Fibroblast of skin of back (primary cell): ENCODE data around the gene UMAD1.
"Not testable (repeated sequence)": the region's sequence is repeated elsewhere in the genome, so short reads cannot be mapped to it uniquely, and the experiment has no call there.

Experiments
- DNase-seq: peaks from one replicate; pipeline ENCODE4 v3.0.0-alpha.2; 2013

The UMAD1 gene

GRCh38 chr7:7804822-7805221 lies 164.3 kb downstream of the UMAD1 start:
- not testable (repeated sequence) for DNase-seq

GRCh38 chr7:7805511-7806153 lies 165.1 kb downstream of the UMAD1 start:
- no peak for DNase-seq

DNA sequence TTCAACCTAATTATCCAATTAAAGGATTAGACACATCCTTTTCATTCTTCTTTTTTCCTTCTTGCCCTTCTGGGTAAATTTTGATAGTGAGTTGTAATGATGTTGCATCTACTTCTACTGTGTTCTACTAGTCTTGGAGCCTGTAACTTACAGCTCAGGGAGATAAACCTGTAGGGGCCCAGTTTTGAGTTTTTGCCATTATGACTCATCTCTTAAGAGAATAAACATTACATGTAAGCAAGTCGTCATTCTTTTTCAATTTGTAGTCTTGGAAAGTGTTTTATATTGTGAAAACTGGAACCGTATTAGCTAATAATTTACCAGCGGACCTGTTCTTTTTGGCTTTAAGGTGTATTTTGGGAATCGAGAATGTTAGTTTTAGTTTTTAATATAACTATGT lies 167.6 kb downstream of the UMAD1 start:
- no peak for DNase-seq

DNA sequence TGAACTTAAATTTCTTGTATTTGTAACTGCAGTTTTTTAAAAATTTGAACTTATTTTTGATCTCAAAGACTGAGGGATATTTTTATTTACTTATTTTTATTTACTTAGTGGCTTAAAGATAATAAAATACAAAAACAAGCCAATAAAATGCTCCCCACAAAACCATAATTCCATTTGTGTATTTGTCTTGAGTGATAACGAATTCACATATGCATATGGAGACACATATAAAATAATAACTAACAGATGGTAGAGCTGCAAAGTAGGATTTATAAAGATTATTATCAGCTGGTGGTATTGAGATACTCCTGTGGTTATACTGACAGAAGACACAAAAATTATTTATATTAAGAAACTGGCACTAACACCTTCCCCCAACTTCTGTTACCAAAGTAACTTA lies 168.1 kb downstream of the UMAD1 start:
- no peak for DNase-seq

DNA sequence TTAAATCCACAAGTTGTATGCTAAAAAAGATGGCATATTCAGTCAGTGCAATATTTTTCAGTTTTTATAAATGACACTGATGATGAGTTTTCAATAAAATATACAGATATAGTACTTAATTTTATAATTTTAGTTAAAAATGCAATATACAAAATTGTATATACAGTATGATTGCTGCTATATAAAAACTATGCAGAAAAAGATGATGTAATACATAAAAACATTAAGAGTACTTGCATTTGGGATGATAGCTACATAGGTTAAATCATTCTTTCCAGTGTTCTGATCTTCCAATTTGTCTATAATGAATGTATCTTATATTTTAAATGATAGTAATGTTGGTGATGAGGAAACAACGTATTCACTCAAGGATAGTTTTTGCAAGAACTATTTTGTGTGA lies 169.8 kb downstream of the UMAD1 start:
- DNase-seq, result no peak

DNA sequence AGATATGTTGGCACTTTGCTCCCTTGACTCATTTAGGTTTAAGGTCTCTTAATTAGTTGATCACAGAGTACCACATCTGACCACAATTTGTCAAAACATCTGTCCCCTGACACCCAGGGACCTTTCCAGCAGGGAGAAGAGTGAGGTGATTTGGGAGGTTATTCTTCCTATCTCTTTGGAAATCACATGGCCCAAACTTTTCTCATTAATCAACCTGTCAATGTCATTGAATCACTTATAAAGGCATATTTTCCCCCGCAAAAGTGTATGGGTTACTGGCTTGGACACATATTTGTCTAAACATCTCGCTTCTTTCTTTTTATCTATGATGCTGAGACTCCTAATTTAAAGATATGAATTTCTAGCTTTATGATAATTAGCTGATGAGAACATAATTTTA lies 170.3 kb downstream of the UMAD1 start:
- DNase-seq, result no peak

- no peak for DNase-seq
Measured at GRCh38 chr7:7812112-7812511, 171.6 kb downstream of the UMAD1 start.

- no peak for DNase-seq
Measured at GRCh38 chr7:7815395-7815794, 174.8 kb downstream of the UMAD1 start.

DNA sequence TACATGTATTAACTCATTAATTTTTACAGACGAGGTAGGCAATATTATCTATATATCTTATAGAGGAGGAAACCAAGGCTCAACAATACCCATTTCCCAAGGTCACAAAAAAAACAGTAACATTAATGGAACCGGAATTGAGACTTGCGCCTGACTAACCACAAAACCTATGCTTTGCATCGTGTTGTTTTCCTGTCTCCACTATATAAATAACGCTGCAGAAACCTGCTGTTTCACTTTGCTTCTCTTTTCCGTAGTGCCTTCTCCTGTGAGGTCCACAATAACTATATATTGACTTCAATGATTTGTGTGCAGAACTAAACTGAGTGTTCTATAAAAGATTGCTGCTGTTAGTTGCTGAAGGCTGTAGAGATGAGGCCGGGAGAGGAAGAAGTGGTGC lies 175.5 kb downstream of the UMAD1 start:
- no peak for DNase-seq

DNA sequence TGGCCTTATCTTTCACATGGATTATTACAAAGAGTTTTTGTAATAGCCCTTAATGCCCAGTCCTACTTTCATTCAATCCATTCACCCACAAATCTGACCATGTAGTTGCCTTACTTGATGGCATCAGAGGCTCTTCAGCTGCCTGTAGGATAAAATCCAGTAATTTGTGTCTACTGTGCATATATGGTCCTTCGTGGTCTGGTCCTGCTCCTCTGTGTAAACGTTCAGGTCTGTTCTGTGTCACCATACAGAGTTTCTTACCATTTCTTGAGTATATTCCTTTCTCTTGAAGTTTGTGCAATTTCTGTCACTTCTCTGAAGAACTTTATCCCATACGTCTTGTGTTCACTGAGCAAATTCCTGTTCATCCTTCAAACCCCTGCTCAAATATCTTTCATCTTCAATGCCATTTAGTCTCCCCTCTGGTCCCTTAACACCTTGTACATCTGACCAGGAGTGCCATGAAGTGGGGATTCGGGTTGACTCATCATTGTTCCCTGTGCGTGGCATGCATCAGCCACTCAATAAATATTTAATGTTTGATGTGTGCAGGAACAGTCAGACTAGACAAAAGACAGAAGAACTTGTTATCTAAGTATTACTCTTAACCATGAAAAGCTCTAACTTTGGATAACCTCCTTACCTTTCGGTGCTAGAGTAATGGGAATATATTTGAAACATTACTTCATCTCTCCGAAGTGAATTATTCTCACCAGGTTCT lies 176.4 kb downstream of the UMAD1 start:
- no peak for DNase-seq

DNA sequence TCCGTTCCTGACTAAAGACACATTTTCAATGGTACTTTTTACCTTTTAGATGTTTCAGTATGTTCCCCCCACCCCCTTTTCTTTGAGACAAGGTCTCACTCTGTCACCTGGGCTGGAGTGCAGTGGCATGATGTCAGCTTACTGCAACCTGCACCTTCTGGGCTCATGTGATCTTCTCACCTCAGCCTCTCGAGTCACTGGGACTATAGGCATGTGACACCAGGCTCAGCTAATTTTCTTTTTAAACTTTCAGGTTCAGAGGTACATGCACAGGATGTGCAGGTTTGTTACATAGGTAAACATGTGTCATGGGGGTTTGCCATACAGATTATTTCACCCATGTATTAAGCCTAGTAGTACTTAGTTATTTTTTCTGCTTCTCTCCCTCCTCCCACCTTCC lies 177.2 kb downstream of the UMAD1 start:
- no peak for DNase-seq

DNA sequence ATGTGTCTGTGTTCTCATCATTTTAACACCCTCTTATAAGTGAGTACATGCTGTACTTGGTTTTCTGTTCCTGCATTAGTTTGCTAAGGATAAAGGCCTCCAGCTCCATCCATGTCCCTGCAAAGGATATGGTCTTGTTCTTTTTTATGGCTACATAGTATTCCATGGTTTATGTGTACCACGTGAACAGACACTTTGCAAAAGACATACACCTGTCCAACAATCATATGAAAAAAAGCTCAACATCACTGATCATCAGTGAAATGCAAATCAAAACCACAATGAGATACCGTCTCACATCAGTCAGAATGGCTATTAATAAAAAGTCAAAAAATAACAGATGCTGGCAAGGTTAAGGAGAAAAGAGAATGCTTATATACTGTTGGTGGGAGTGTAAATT lies 177.6 kb downstream of the UMAD1 start:
- DNase-seq, result not testable (repeated sequence)

GRCh38 chr7:7819442-7820247 lies 179.1 kb downstream of the UMAD1 start:
- no peak for DNase-seq

DNA sequence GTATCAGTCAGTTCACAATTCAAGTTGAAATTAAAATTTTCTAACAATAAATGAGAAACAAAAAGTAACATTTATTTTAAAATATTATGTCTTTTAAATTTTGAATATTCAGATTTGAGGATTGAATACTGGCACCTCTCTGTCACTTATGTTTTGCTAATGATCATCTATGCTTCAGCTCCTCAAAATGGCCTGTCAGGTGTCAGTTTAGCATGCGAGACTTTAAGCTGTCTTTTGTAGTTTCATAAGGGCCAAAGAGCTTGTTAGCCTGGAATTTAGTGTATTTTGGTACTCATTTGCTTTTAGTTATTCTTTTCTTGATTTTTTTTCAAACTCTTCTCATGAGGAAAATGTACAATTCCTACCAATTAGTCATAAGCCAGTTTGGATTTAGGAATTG lies 179.9 kb downstream of the UMAD1 start:
- no peak for DNase-seq

DNA sequence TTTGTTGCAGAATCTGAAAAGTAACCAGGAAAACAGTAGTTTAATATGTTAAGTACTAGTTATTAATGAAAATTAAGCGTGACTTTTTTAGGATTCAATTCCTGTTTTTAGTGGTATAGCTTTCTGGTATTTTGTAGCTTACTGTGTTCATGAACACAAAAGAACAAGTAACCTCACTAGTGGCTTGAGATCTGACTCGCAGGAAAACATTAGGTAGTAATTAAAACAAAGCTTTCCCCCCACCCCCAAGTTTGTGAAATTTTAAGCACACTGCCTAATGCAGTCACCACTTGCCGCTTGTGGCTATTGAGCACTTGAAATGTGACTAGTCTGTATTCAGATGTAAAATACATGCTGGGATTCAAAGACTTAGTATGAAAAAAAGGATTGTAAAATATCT lies 180.4 kb downstream of the UMAD1 start:
- DNase-seq, result no peak

DNA sequence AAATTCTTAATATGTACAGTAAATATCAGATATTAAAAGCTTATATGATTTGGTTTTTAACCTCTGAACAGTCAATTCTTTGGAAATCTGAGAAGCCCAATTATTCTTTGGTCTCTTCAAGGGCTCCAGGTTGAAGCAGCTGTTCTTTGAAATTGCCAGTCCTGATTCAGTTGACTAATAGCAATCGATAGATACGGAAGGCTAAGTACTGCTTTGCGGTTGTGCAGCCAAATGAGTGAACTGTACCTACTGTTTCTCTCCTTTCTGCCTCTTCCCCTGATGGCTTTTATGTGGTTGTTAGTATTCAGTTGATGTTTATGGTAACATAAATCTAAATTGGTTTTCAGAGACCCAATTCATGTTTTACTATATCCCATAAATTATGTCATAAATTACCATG lies 181.0 kb downstream of the UMAD1 start:
- no peak for DNase-seq

- DNase-seq, result not testable (repeated sequence)
Measured at GRCh38 chr7:7825294-7825693, 184.7 kb downstream of the UMAD1 start.

- no peak for DNase-seq
Measured at GRCh38 chr7:7829667-7830066, 189.1 kb downstream of the UMAD1 start.

DNA sequence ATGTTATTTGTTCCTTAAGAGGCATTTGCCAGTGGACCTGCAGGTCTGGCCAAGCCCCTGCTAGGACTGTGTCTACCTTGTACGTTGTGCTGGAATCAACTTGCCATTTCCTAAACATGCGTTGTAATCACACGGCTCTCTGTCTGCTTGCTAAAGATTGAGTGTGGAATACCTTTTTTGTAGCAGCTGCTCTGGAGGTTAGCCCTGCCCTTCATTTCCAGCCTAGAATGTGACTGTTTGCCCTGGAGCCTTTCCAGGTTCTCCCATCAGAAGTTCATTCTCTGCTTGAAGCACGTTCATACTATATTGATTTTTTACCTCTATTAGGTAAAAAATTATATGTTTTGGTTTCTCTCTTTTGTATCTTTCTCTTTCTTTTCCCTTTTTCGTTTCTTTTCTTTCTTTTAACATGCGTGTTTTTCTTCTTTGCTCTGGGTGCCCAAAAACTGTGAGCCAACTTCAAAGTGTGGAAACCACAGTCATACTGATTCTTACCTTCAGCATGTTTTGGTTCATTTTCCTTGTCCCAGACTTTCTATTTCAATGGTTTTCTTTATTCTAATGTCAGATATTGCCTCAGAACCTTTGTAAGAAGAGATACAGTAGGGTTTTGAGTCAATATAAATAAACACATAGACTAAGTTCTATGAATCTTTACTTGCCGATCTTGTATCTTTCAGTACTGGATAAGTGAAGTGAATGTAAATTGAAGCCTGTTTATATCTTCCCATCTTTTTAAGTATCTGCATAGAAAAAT lies 189.7 kb downstream of the UMAD1 start:
- no peak for DNase-seq

DNA sequence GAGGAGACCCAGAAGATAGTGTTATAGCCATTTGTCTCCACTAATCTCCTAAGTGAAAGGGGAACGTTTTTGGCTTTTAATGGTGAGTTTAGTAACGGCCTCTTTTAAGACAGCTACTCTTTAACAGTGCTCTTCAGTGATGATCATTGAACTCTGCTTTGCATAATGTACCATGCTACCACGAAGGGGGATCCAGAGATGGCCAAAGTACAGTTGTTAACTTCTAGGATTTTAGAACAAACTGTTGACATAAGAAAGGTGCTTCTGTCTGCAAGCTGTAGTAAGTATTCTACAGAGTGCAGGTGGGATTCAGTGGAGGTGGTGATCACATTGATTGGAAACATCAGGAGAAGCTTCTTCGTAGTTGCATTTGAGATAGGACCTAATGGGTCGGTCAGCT lies 192.0 kb downstream of the UMAD1 start:
- DNase-seq, result no peak

GRCh38 chr7:7834761-7835160 lies 194.2 kb downstream of the UMAD1 start:
- no peak for DNase-seq

DNA sequence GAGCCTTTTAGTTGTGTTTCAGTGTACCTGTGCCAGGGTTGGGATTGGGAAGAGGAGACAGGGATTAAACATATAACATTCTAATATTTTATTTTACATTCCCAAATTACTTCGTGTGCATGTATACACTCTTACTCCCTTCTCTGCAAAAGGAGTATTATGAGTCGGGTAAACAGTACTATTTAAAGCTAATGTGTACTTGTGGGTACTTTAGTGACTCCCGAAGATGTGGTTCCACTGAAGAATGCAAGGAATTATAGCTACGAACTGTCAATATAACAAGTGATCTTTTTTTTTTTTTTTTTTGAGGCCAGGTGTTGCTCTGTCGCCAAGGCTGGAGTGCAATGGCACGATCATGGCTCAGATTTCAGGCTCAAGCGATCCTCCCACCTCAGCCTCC lies 200.5 kb downstream of the UMAD1 start:
- no peak for DNase-seq

GRCh38 chr7:7843240-7843639 lies 202.7 kb downstream of the UMAD1 start:
- DNase-seq, result no peak
